Measurements from ENCODE around the gene HMG20B.

GRCh38 chr19:3573162-3573857, 566 bp downstream of the HMG20B start:
- TF ChIP-seq CTCF (IDR thresholded peaks at IDR 0.05 in 2 of 3, conservative IDR thresholded peaks at IDR 0.05 in 1 of 3; ENCODE audit: borderline replicate concordance in 1 of 3, insufficient read depth in 1 of 3, low read depth in 2 of 3, low read length in 2 of 3), result no peak
- TF ChIP-seq POLR2A (IDR thresholded peaks at IDR 0.05; ENCODE audit: borderline replicate concordance, extremely low read depth, insufficient read depth, insufficient read length), result no peak
- no peak for TF ChIP-seq EGR1 (IDR thresholded peaks at IDR 0.05; ENCODE audit: low read depth)
- TF ChIP-seq POLR2AphosphoS5 (IDR thresholded peaks at IDR 0.05; ENCODE audit: low read depth, low read length), result peak; percentile 2; the same call in 1 of the 2 replicates
- TF ChIP-seq CEBPB (IDR thresholded peaks at IDR 0.05; ENCODE audit: low read depth), result no peak
- TF ChIP-seq ZFX (IDR thresholded peaks at IDR 0.05), result peak; percentile 51; the same call in 1 of the 2 replicates
- no peak for TF ChIP-seq EZH2 (IDR thresholded peaks at IDR 0.05)
- no peak for TF ChIP-seq SP1 (IDR thresholded peaks at IDR 0.05; ENCODE audit: low read depth)
- no peak for TF ChIP-seq REST (IDR thresholded peaks at IDR 0.05; ENCODE audit: low read depth)
- TF ChIP-seq, protein P1, sequence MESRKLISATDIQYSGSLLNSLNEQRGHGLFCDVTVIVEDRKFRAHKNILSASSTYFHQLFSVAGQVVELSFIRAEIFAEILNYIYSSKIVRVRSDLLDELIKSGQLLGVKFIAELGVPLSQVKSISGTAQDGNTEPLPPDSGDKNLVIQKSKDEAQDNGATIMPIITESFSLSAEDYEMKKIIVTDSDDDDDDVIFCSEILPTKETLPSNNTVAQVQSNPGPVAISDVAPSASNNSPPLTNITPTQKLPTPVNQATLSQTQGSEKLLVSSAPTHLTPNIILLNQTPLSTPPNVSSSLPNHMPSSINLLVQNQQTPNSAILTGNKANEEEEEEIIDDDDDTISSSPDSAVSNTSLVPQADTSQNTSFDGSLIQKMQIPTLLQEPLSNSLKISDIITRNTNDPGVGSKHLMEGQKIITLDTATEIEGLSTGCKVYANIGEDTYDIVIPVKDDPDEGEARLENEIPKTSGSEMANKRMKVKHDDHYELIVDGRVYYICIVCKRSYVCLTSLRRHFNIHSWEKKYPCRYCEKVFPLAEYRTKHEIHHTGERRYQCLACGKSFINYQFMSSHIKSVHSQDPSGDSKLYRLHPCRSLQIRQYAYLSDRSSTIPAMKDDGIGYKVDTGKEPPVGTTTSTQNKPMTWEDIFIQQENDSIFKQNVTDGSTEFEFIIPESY (IDR thresholded peaks at IDR 0.05; ENCODE audit: extremely low read depth, insufficient replicate concordance, low read length), result no peak
- no peak for TF ChIP-seq RAD21 (IDR thresholded peaks at IDR 0.05; ENCODE audit: low read depth)

Data from HCT116 (cell line).